SKM-1 (cell line): Measurements from ENCODE around the gene DDX49.
"Not testable (repeated sequence)": the region's sequence is repeated elsewhere in the genome, so short reads cannot be mapped to it uniquely, and the experiment has no call there.

Experiments
- DNase-seq: peaks from one replicate; lab custom pipeline; 2025; ENCODE audit not compliant: unreplicated experiment; lab: John Stamatoyannopoulos, UW

The DDX49 gene

GRCh38 chr19:18940769-18941627 is 21.5 kb downstream of the DDX49 start, which contains the start of gene HOMER3:
Gene HOMER3, minus strand, starts transcription at chr19:18941217. Its CDS starts 2,235 bp downstream, at chr19:18938982.
- peak; percentile 29 for DNase-seq

- DNase-seq = no peak
Observed at GRCh38 chr19:18941628-18942354, 22.3 kb downstream of the DDX49 start.

- no peak for DNase-seq
Observed at GRCh38 chr19:18942692-18943091, 23.2 kb downstream of the DDX49 start.

- no peak for DNase-seq
Observed at GRCh38 chr19:18943465-18943864, 23.9 kb downstream of the DDX49 start.

GRCh38 chr19:18945297-18945696 is 25.8 kb downstream of the DDX49 start:
- no peak for DNase-seq

GRCh38 chr19:18946335-18946734 is 26.8 kb downstream of the DDX49 start:
- DNase-seq = no peak

GRCh38 chr19:18946918-18947317 is 27.4 kb downstream of the DDX49 start:
- DNase-seq = no peak

GRCh38 chr19:18948075-18948975 is 28.8 kb downstream of the DDX49 start:
- no peak for DNase-seq

- DNase-seq = no peak
Observed at GRCh38 chr19:18948976-18949356, 29.5 kb downstream of the DDX49 start.

GRCh38 chr19:18949858-18950257 is 30.3 kb downstream of the DDX49 start:
- DNase-seq = no peak

- DNase-seq = no peak
Observed at GRCh38 chr19:18951721-18952281, 32.3 kb downstream of the DDX49 start.

GRCh38 chr19:18952364-18953003 is 33.0 kb downstream of the DDX49 start:
- not testable (repeated sequence) for DNase-seq

- no peak for DNase-seq
Observed at GRCh38 chr19:18954094-18954493, 34.6 kb downstream of the DDX49 start.

GRCh38 chr19:18955042-18955441 is 35.5 kb downstream of the DDX49 start:
- DNase-seq = no peak

- no peak for DNase-seq
Observed at GRCh38 chr19:18960370-18960769, 40.9 kb downstream of the DDX49 start.

GRCh38 chr19:18961767-18962620 is 42.5 kb downstream of the DDX49 start:
- DNase-seq = no peak

GRCh38 chr19:18964121-18964520 is 44.6 kb downstream of the DDX49 start:
- no peak for DNase-seq

- no peak for DNase-seq
Observed at GRCh38 chr19:18966307-18966706, 46.8 kb downstream of the DDX49 start.

GRCh38 chr19:18967358-18968146 is 48.0 kb downstream of the DDX49 start:
- peak; percentile 67 for DNase-seq
